H1 (cell line): ENCODE data around the gene PTPRR. TPM values are rescaled to one million over a fixed set of nuclear protein-coding genes. Genes with fewer than 3 reads are reported as not detected.

Source experiments
- CTCF ChIA-PET: fragments of 300-600 bp; sonication (Branson Sonifier 250); formaldehyde crosslinking; loops from one replicate; lab custom pipeline; 2021; ENCODE audit not compliant: partially characterized antibody; lab: Charles Lee
- POLR2A ChIA-PET: fragments of 300-600 bp; sonication (Branson Sonifier 250); formaldehyde crosslinking; loops from one replicate; lab custom pipeline; 2021; ENCODE audit warnings: inconsistent platforms; ENCODE audit not compliant: partially characterized antibody; lab: Charles Lee
- DNase-seq, 2 experiments: peaks; one replicate each; pipeline versions ENCODE4 v3.0.0 to v3.0.0-alpha.2; 2010 to 2022; ENCODE audit warnings: low spot score in 2 of 2, low read depth in 1 of 2, mixed read lengths in 1 of 2
- FAIRE-seq: peaks from 2 replicates; lab custom pipeline; 2011; peaks lifted over from hg19 to GRCh38; lab: Jason Lieb, UNC
- H2AFZ ChIP-seq: 2 replicates; pipeline ENCODE4 v1.8.1; 2012; ENCODE audit warnings: low read length, inconsistent platforms
- H2AK5ac ChIP-seq: 2 replicates; pipeline ENCODE4 v1.6.1; 2013; ENCODE audit warnings: low read depth, low read length
- H2BK120ac ChIP-seq: replicated peaks from 2 replicates; pipeline ENCODE3; 2013; ENCODE audit warnings: low read depth, low read length, inconsistent platforms
- H2BK12ac ChIP-seq: 2 replicates; pipeline ENCODE4 v1.6.1; 2013; ENCODE audit warnings: low read depth, low read length
- H2BK15ac ChIP-seq: 2 replicates; pipeline ENCODE4 v1.6.1; 2013; ENCODE audit warnings: low read length
- H2BK20ac ChIP-seq: 2 replicates; pipeline ENCODE4 v1.6.1; 2013; ENCODE audit warnings: low read length
- H2BK5ac ChIP-seq: 2 replicates; pipeline ENCODE4 v1.6.1; 2013; ENCODE audit warnings: low read depth, low read length
- H3K14ac ChIP-seq: 2 replicates; pipeline ENCODE4 v1.6.1; 2013; ENCODE audit warnings: inconsistent platforms; ENCODE audit not compliant: insufficient read length
- H3K18ac ChIP-seq: 2 replicates; pipeline ENCODE4 v1.6.1; 2013; ENCODE audit warnings: low read length; ENCODE audit errors: extremely low read depth
- H3K23ac ChIP-seq: 2 replicates; pipeline ENCODE4 v1.6.1; 2013; ENCODE audit warnings: inconsistent platforms; ENCODE audit not compliant: insufficient read length
- H3K23me2 ChIP-seq: 2 replicates; pipeline ENCODE4 v1.6.1; 2013; ENCODE audit warnings: low read depth, low read length
- H3K27ac ChIP-seq: 2 replicates; pipeline ENCODE4 v1.6.1; 2011; ENCODE audit warnings: low read depth, low read length, inconsistent platforms
- H3K27me3 ChIP-seq, 4 experiments: replicated peaks in 1 of 4; 1 replicate in 1 of 4; 2 replicates in 3 of 4; pipeline versions ENCODE4 v1.6.1 to v1.8.1; 2011 to 2013; ENCODE audit warnings: low read length in 3 of 4, mild to moderate bottlenecking in 3 of 4, inconsistent platforms in 2 of 4, mixed read lengths in 2 of 4, moderate library complexity in 1 of 4; ENCODE audit not compliant: control insufficient read depth in 3 of 4, insufficient read depth in 3 of 4; ENCODE audit errors: extremely low read depth in 1 of 4
- H3K36me3 ChIP-seq, 4 experiments: 2 replicates each; pipeline versions ENCODE4 v1.6.1 to v1.8.1; 2011 to 2013; ENCODE audit warnings: mild to moderate bottlenecking in 4 of 4, low read length in 3 of 4, moderate library complexity in 2 of 4, control low read depth in 1 of 4, inconsistent platforms in 1 of 4; ENCODE audit not compliant: insufficient read depth in 4 of 4, control insufficient read depth in 2 of 4
- H3K4ac ChIP-seq: replicated peaks from 2 replicates; pipeline ENCODE3; 2013; ENCODE audit warnings: low read length, low read depth, mixed read lengths, inconsistent platforms; ENCODE audit not compliant: insufficient read length
- H3K4me1 ChIP-seq, 4 experiments: replicated peaks in 1 of 4; 1 replicate in 1 of 4; 2 replicates in 3 of 4; pipeline versions ENCODE4 v1.6.1 to v1.8.1; 2011 to 2013; ENCODE audit warnings: low read length in 3 of 4, inconsistent platforms in 2 of 4, mixed read lengths in 1 of 4; ENCODE audit not compliant: insufficient read depth in 4 of 4, control insufficient read depth in 3 of 4
- H3K4me2 ChIP-seq, 2 experiments: 2 replicates each; pipeline versions ENCODE4 v1.6.1 to v1.8.1; 2011 to 2013; ENCODE audit warnings: low read depth in 2 of 2, low read length in 2 of 2, control low read depth in 1 of 2, inconsistent platforms in 1 of 2, mild to moderate bottlenecking in 1 of 2; ENCODE audit not compliant: insufficient read depth in 1 of 2
- H3K4me3 ChIP-seq, 4 experiments: fragments of 200-600, 300-600 bp in 1 of 4; sonication (generic), shearing (Covaris generic), sonication (Bioruptor Twin) in 1 of 4; 2 replicates each; pipeline versions ENCODE4 v1.5.1 to v1.8.1; 2011 to 2016; ENCODE audit warnings: low read length in 4 of 4, low read depth in 3 of 4, control low read depth in 2 of 4, inconsistent platforms in 2 of 4, mild to moderate bottlenecking in 2 of 4, mixed read lengths in 1 of 4, moderate library complexity in 1 of 4; ENCODE audit not compliant: insufficient read depth in 2 of 4; ENCODE audit errors: extremely low read depth in 1 of 4
- H3K56ac ChIP-seq: replicated peaks from 2 replicates; pipeline ENCODE3; 2013; ENCODE audit warnings: low read depth, mild to moderate bottlenecking, mixed read lengths, low read length, inconsistent platforms; ENCODE audit not compliant: insufficient read length
- H3K79me1 ChIP-seq: 2 replicates; pipeline ENCODE4 v1.6.1; 2013; ENCODE audit warnings: low read depth, low read length, control low read depth
- H3K79me2 ChIP-seq, 2 experiments: 2 replicates each; pipeline versions ENCODE4 v1.6.1 to v1.8.1; 2012 to 2013; ENCODE audit warnings: low read length in 2 of 2, mild to moderate bottlenecking in 2 of 2, inconsistent platforms in 1 of 2; ENCODE audit not compliant: insufficient read depth in 2 of 2, control insufficient read depth in 1 of 2
- H3K9ac ChIP-seq, 4 experiments: replicated peaks in 1 of 4; 1 replicate in 1 of 4; 2 replicates in 3 of 4; pipeline versions ENCODE4 v1.6.1 to v1.8.1; 2011 to 2013; ENCODE audit warnings: low read depth in 3 of 4, low read length in 3 of 4, control low read depth in 2 of 4, mild to moderate bottlenecking in 2 of 4, moderate library complexity in 2 of 4, inconsistent platforms in 1 of 4; ENCODE audit errors: extremely low read depth in 1 of 4
- H3K9me3 ChIP-seq, 2 experiments: 2 replicates each; pipeline versions ENCODE4 v1.6.1 to v1.8.1; 2012 to 2013; ENCODE audit warnings: mild to moderate bottlenecking in 2 of 2, moderate library complexity in 2 of 2, control low read depth in 1 of 2, inconsistent platforms in 1 of 2, low read depth in 1 of 2, low read length in 1 of 2, mixed read lengths in 1 of 2; ENCODE audit not compliant: insufficient read depth in 2 of 2
- H4K20me1 ChIP-seq, 2 experiments: replicated peaks in 1 of 2; 2 replicates each; pipeline versions ENCODE3 to v1.8.1; 2011 to 2013; ENCODE audit warnings: inconsistent platforms in 2 of 2, low read length in 2 of 2, mild to moderate bottlenecking in 1 of 2; ENCODE audit not compliant: insufficient read depth in 2 of 2, control insufficient read depth in 1 of 2
- H4K5ac ChIP-seq: 2 replicates; pipeline ENCODE4 v1.6.1; 2013; ENCODE audit warnings: low read length, low read depth, mixed read lengths, inconsistent platforms; ENCODE audit not compliant: insufficient read length
- H4K8ac ChIP-seq: 2 replicates; pipeline ENCODE4 v1.8.0; 2013; ENCODE audit warnings: mild to moderate bottlenecking, moderate library complexity, low read length, inconsistent platforms; ENCODE audit not compliant: insufficient read depth; ENCODE audit errors: extremely low read depth
- H4K91ac ChIP-seq: replicated peaks from 2 replicates; pipeline ENCODE3; 2013; ENCODE audit warnings: low read length, mixed read lengths, inconsistent platforms; ENCODE audit not compliant: insufficient read length
- CEBPB ChIP-seq: IDR thresholded peaks from 2 replicates; pipeline ENCODE4 v1.6.1; 2012; ENCODE audit warnings: low read depth, low read length
- CTBP2 ChIP-seq: IDR thresholded peaks from 2 replicates; pipeline ENCODE4 v1.7.0; 2011; ENCODE audit warnings: borderline replicate concordance, mild to moderate bottlenecking, moderate library complexity, mixed read lengths, low read length; ENCODE audit not compliant: insufficient read depth, insufficient read length
- EP300 ChIP-seq, 2 experiments: IDR thresholded peaks; 1 replicate in 1 of 2; 2 replicates in 1 of 2; pipeline ENCODE4 v1.6.1; 2011 to 2012; ENCODE audit warnings: low read depth in 2 of 2, low read length in 2 of 2, mild to moderate bottlenecking in 2 of 2, borderline replicate concordance in 1 of 2, inconsistent platforms in 1 of 2, moderate library complexity in 1 of 2
- EZH2 ChIP-seq: fragments of 200-600 bp; sonication (generic); IDR thresholded peaks from 2 replicates; pipeline ENCODE4 v1.7.1; 2012; ENCODE audit warnings: low read depth, mild to moderate bottlenecking, moderate library complexity, low read length, inconsistent platforms; ENCODE audit not compliant: severe bottlenecking
- GTF2F1 ChIP-seq: IDR thresholded peaks from 2 replicates; pipeline ENCODE4 v1.6.1; 2012; ENCODE audit warnings: low read depth, low read length, improper control_type of control experiment, borderline replicate concordance
- KDM1A ChIP-seq: fragments of 200-600, 300-600 bp; sonication (generic); IDR thresholded peaks from 2 replicates; pipeline ENCODE4 v1.7.1; 2016; ENCODE audit warnings: mild to moderate bottlenecking, low read length, borderline replicate concordance
- NRF1 ChIP-seq: IDR thresholded peaks from 2 replicates; pipeline ENCODE4 v1.6.1; 2011; ENCODE audit warnings: mild to moderate bottlenecking, low read depth, low read length, improper control_type of control experiment
- RAD21 ChIP-seq, 2 experiments: IDR thresholded peaks in 1 of 2; conservative IDR thresholded peaks in 1 of 2; 2 replicates each; pipeline ENCODE4 v1.6.1; 2011; ENCODE audit warnings: low read depth in 2 of 2, low read length in 2 of 2, improper control_type of control experiment in 1 of 2, inconsistent platforms in 1 of 2, mild to moderate bottlenecking in 1 of 2, moderate library complexity in 1 of 2
- SAP30 ChIP-seq: fragments of 300-600 bp; sonication (generic); IDR thresholded peaks from 2 replicates; pipeline ENCODE4 v1.7.1; 2012; ENCODE audit warnings: low read length, moderate library complexity, mild to moderate bottlenecking, inconsistent platforms; ENCODE audit not compliant: insufficient read depth, insufficient replicate concordance
- SP4 ChIP-seq: IDR thresholded peaks from 2 replicates; pipeline ENCODE4 v1.6.1; 2012; ENCODE audit warnings: low read length, inconsistent platforms
- WGBS, 2 experiments: shearing (Covaris generic) in 1 of 2; methylation state at CpG; one replicate each; pipeline versions ENCODE4 v1.1.6 to v1.1.7; 2013 to 2015; ENCODE audit warnings: low lambda C conversion rate in 2 of 2, mixed read lengths in 2 of 2, inconsistent platforms in 1 of 2, low coverage in 1 of 2, missing lambda C conversion rate in 1 of 2; ENCODE audit not compliant: insufficient replicate concordance in 2 of 2, insufficient coverage in 1 of 2, insufficient read length in 1 of 2; ENCODE audit errors: extremely low coverage in 1 of 2, missing lambda C conversion rate in 1 of 2; 5-methylcytosine and 5-hydroxymethylcytosine counted together
- polyA plus RNA-seq, 7 experiments: library from polyadenylated mRNA; depleted of rRNA in 3 of 7; stranded (reverse) in 5 of 7; unstranded in 2 of 7; fragments of >200 nt in 5 of 7; fragments of 200-250 nt in 2 of 7; gene quantifications; 1 replicate in 5 of 7; 2 replicates in 1 of 7; 4 replicates in 1 of 7; pipeline versions ENCODE4 v1.2.1 to v1.2.3, GENCODE V29; 2011 to 2013; ENCODE audit warnings: missing spikeins in 2 of 7, mixed read lengths in 2 of 7
- total RNA-seq: library from RNA; stranded (reverse); fragmentation: NEBNext Ultra II Directional; extraction: Animal tissue kit (Norgen Biotek cat#: 25700); gene quantifications from 2 replicates; pipeline ENCODE4 v1.2.1, GENCODE V29; 2021
- TF ChIP-seq, protein P1 (sequence below): IDR thresholded peaks from 2 replicates; pipeline ENCODE4 v1.6.1; 2012; ENCODE audit warnings: low read length, inconsistent platforms

PTPRR gene
- total and polyA plus RNA-seq, 2 of the 8 experiments (the other 6 are each of a cell fraction or from before 2014, with no cell fraction given), result 0.07 to 0.35 TPM

DNA sequence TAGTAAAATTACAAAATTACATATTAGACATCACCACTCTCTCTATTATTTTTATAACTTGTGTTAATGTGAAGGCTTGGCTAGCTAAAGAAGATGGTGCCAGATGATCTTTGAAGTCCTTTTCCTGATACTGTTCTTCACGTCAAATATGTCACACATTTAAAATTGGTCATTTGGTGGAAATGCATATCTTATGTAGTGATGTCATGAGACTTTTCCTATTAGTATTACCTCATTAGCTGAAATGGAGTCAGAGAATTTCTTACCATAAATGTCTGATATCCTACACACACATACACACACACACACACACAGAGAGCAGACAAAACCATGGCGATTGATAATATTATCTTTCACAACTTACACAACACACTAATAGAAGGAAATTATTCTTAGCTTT, 158.5 kb downstream of the PTPRR start:
- H2AK5ac ChIP-seq, result no peak overlapping the region
- no peak for FAIRE-seq
- no peak overlapping the region for H4K8ac ChIP-seq
- H3K4me1 ChIP-seq, result peaks cover 0 to 11% (median under 1%) of the 10 kb centered on the region in 4 experiments; a peak in 3 of 7 replicates
- H2BK20ac ChIP-seq, result no peak overlapping the region
- H3K18ac ChIP-seq, result no peak overlapping the region
- H3K14ac ChIP-seq, result no peak overlapping the region
- no peak overlapping the region for H3K9ac ChIP-seq
- H3K27me3 ChIP-seq, result no peaks in the 10 kb centered on the region
- no peak overlapping the region for H3K27ac ChIP-seq
- no peaks in the 10 kb centered on the region for H3K79me1 ChIP-seq
- peaks cover 0 to 3% (median 0%) of the 10 kb centered on the region in 4 experiments; a peak in 3 of 8 replicates for H3K36me3 ChIP-seq
- ChIA-PET POLR2A (no interaction called here), CTCF (interaction anchor here (0.8 to 1.4 kb wide), 4 partner anchors 10 to 29 kb away, joined by 3 read pairs; no protein-coding TSS in a partner anchor)
- H3K23ac ChIP-seq, result no peak overlapping the region
- H4K91ac ChIP-seq, result no peak overlapping the region
- no peak overlapping the region for H3K4me2 ChIP-seq
- H2BK120ac ChIP-seq, result no peak overlapping the region
- H4K20me1 ChIP-seq, result no peaks in the 10 kb centered on the region
- no peaks in the 10 kb centered on the region for H3K79me2 ChIP-seq
- no peak overlapping the region for H2BK12ac ChIP-seq
- no peak overlapping the region for H2BK15ac ChIP-seq
- WGBS, 2 experiments, result 100% methylated on average over 2 of the region's 2 CpGs; no CpG with 5 or more reads in 1 of the 2 experiments
- no peak for DNase-seq
- H3K56ac ChIP-seq, result no peak overlapping the region
- H2AFZ ChIP-seq, result no peak overlapping the region
- H3K9me3 ChIP-seq, result peaks cover 11 to 14% of the 10 kb centered on the region in 2 experiments
- H4K5ac ChIP-seq, result no peak overlapping the region
- no peak overlapping the region for H3K4me3 ChIP-seq
- H3K23me2 ChIP-seq, result no peaks in the 10 kb centered on the region
- H3K4ac ChIP-seq, result no peak overlapping the region
- no peak overlapping the region for H2BK5ac ChIP-seq
- no peak for TF ChIP-seq EP300 (IDR thresholded peaks at IDR 0.05; ENCODE audit: borderline replicate concordance in 1 of 2, low read depth in 2 of 2, low read length in 2 of 2)
- TF ChIP-seq SAP30, result no peak
- TF ChIP-seq NRF1, result no peak
- TF ChIP-seq CTBP2, result no peak
- no peak for TF ChIP-seq CEBPB
- TF ChIP-seq, protein P1, sequence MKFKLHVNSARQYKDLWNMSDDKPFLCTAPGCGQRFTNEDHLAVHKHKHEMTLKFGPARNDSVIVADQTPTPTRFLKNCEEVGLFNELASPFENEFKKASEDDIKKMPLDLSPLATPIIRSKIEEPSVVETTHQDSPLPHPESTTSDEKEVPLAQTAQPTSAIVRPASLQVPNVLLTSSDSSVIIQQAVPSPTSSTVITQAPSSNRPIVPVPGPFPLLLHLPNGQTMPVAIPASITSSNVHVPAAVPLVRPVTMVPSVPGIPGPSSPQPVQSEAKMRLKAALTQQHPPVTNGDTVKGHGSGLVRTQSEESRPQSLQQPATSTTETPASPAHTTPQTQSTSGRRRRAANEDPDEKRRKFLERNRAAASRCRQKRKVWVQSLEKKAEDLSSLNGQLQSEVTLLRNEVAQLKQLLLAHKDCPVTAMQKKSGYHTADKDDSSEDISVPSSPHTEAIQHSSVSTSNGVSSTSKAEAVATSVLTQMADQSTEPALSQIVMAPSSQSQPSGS, result no peak
- TF ChIP-seq RAD21 (IDR thresholded peaks at IDR 0.05 in 1 of 2, conservative IDR thresholded peaks at IDR 0.05 in 1 of 2; ENCODE audit: low read depth in 2 of 2, low read length in 2 of 2), result no peak
- no peak for TF ChIP-seq EZH2
- TF ChIP-seq SP4, result no peak
- TF ChIP-seq KDM1A, result no peak
- no peak for TF ChIP-seq GTF2F1
